ENCODE results near the gene MCAM.

MCAM gene

GRCh38 chr11:119316729-119317591, at the start of gene MCAM:
TSS of gene MCAM (minus strand) at chr11:119317130. CDS start at chr11:119317101, 29 bp downstream.
- peak; percentile 68 for DNase-seq

- peak; percentile 43 for DNase-seq
Measured at GRCh38 chr11:119365071-119365591, 48.2 kb upstream of the MCAM start.

- DNase-seq = peak; percentile 53
Measured at GRCh38 chr11:119363851-119364590, 47.1 kb upstream of the MCAM start.

GRCh38 chr11:119363081-119363850, 46.3 kb upstream of the MCAM start:
- no peak for DNase-seq

- DNase-seq = no peak
Measured at GRCh38 chr11:119362741-119363080, 45.8 kb upstream of the MCAM start.

- DNase-seq = no peak
Measured at GRCh38 chr11:119361941-119362725, 45.2 kb upstream of the MCAM start.

- DNase-seq = peak; percentile 88
Measured at GRCh38 chr11:119361056-119361787, 44.3 kb upstream of the MCAM start.

- no peak for DNase-seq
Measured at GRCh38 chr11:119359365-119360214, 42.7 kb upstream of the MCAM start.

- DNase-seq = no peak
Measured at GRCh38 chr11:119357074-119357473, 40.1 kb upstream of the MCAM start.

- peak; percentile 75 for DNase-seq
Measured at GRCh38 chr11:119356349-119357031, 39.6 kb upstream of the MCAM start.

- no peak for DNase-seq
Measured at GRCh38 chr11:119355091-119355843, 38.3 kb upstream of the MCAM start.

GRCh38 chr11:119352857-119353260, 35.9 kb upstream of the MCAM start:
- DNase-seq = no peak

GRCh38 chr11:119351232-119351631, 34.3 kb upstream of the MCAM start:
- no peak for DNase-seq

GRCh38 chr11:119350302-119350701, 33.4 kb upstream of the MCAM start:
- no peak for DNase-seq

- no peak for DNase-seq
Measured at GRCh38 chr11:119347940-119348605, 31.1 kb upstream of the MCAM start.

GRCh38 chr11:119347242-119347641, 30.3 kb upstream of the MCAM start:
- DNase-seq = peak; percentile 68

GRCh38 chr11:119346605-119347004, 29.7 kb upstream of the MCAM start, which contains the start of gene MFRP:
TSS of gene MFRP (minus strand) at chr11:119346705. CDS start at chr11:119346513, 192 bp downstream.
- no peak for DNase-seq

GRCh38 chr11:119345685-119346084, 28.8 kb upstream of the MCAM start:
- no peak for DNase-seq

Measured in fibroblast of skin of right biceps (primary cell).